K562 (cell line): ENCODE results near the gene BCAS3. TPM values are rescaled to one million over a fixed set of nuclear protein-coding genes. Genes with fewer than 3 reads are reported as not detected.

Experiments used
- ATAC-seq: fragments of 200-7000 bp; cut with Tn5 transposase; 3 replicates; pipeline ENCODE4 v1.9.1; 2020; ENCODE audit warnings: moderate library complexity
- BruUV-seq: library from RNA; stranded (reverse); fragments of 400-500 nt; replicated peaks from 2 replicates; lab custom pipeline; 2021; lab: Mats Ljungman, UMichigan
- CTCF ChIA-PET: fragments of 300-600 bp; formaldehyde crosslinking; extraction: SDS; loops from one replicate; lab custom pipeline; 2021; ENCODE audit warnings: low intra/inter-chr PET ratio; lab: Yijun Ruan, JAX
- POLR2A ChIA-PET: fragments of 300-600, 350-650 bp; sonication (Branson Sonifier 250); formaldehyde crosslinking; extraction: SDS; loops from one replicate; lab custom pipeline; 2021; ENCODE audit warnings: antibody characterized with exemption, inconsistent platforms; lab: Yijun Ruan, JAX
- DNase-seq, 4 experiments: peaks; one replicate each; pipeline versions ENCODE4 v3.0.0 to v3.0.0-alpha.2; 2011 to 2018; ENCODE audit warnings: low spot score in 3 of 4, mixed read lengths in 3 of 4; ENCODE audit errors: extremely low read depth in 1 of 4
- FAIRE-seq: peaks from 2 replicates; lab custom pipeline; 2011; peaks lifted over from hg19 to GRCh38; lab: Jason Lieb, UNC
- H2AFZ ChIP-seq: 2 replicates; pipeline ENCODE4 v1.6.0; 2011; ENCODE audit warnings: low read depth, low read length, control low read depth, inconsistent platforms
- H3K27ac ChIP-seq: fragments of 200-600 bp; 3 replicates; pipeline ENCODE4 v1.8.0; 2011; ENCODE audit warnings: low read depth, mild to moderate bottlenecking, control low read depth, inconsistent platforms, low read length, moderate library complexity, mixed read lengths; ENCODE audit errors: extremely low read depth
- H3K27me3 ChIP-seq, 2 experiments: fragments of 300-600 bp in 1 of 2; 2 replicates in 1 of 2; 3 replicates in 1 of 2; pipeline versions ENCODE4 v1.6.0 to v1.8.0; 2011; ENCODE audit warnings: inconsistent platforms in 2 of 2, low read length in 2 of 2, mild to moderate bottlenecking in 1 of 2, mixed read lengths in 1 of 2, moderate library complexity in 1 of 2; ENCODE audit not compliant: control insufficient read depth in 2 of 2, insufficient read depth in 2 of 2
- H3K36me3 ChIP-seq: fragments of 300-600 bp; 3 replicates; pipeline ENCODE4 v1.8.0; 2011; ENCODE audit warnings: mild to moderate bottlenecking, low read length, inconsistent platforms; ENCODE audit not compliant: control insufficient read depth, insufficient read depth
- H3K4me1 ChIP-seq, 2 experiments: fragments of 200-600 bp in 1 of 2; replicated peaks in 1 of 2; 2 replicates in 1 of 2; 3 replicates in 1 of 2; pipeline versions ENCODE4 v1.5.1 to v1.8.0; 2011; ENCODE audit warnings: inconsistent platforms in 2 of 2, low read length in 2 of 2, mild to moderate bottlenecking in 1 of 2, mixed read lengths in 1 of 2, moderate library complexity in 1 of 2; ENCODE audit not compliant: control insufficient read depth in 2 of 2, insufficient read depth in 2 of 2
- H3K4me2 ChIP-seq: 2 replicates; pipeline ENCODE4 v1.6.1; 2011; ENCODE audit warnings: low read length, control low read depth, inconsistent platforms, mixed read lengths; ENCODE audit not compliant: insufficient read depth
- H3K4me3 ChIP-seq: fragments of 200-600 bp; sonication (generic), shearing (Covaris generic); 2 replicates; pipeline ENCODE4 v1.5.1; 2016; ENCODE audit warnings: control low read depth, inconsistent platforms
- H3K79me2 ChIP-seq: fragments of 200-600 bp; 3 replicates; pipeline ENCODE4 v1.8.0; 2011; ENCODE audit warnings: low read length, inconsistent platforms; ENCODE audit not compliant: control insufficient read depth, insufficient read depth
- H3K9ac ChIP-seq, 2 experiments: 2 replicates each; pipeline versions ENCODE4 v1.6.0 to v1.6.1; 2011; ENCODE audit warnings: low read depth in 2 of 2, low read length in 2 of 2, control low read depth in 1 of 2, inconsistent platforms in 1 of 2, mild to moderate bottlenecking in 1 of 2, mixed read lengths in 1 of 2; ENCODE audit not compliant: insufficient read depth in 1 of 2
- H3K9me1 ChIP-seq: one replicate; pipeline ENCODE4 v1.6.0; 2011; ENCODE audit warnings: inconsistent platforms, mild to moderate bottlenecking, low read length, moderate library complexity; ENCODE audit not compliant: control insufficient read depth, insufficient read depth
- H3K9me3 ChIP-seq: replicated peaks from 2 replicates; pipeline ENCODE4 v1.5.1; 2011; ENCODE audit warnings: low read depth, low read length, inconsistent platforms; ENCODE audit not compliant: control insufficient read depth, insufficient read depth
- H4K20me1 ChIP-seq: replicated peaks from 2 replicates; pipeline ENCODE4 v1.6.1; 2011; ENCODE audit warnings: low read length, inconsistent platforms, mixed read lengths; ENCODE audit not compliant: control insufficient read depth, insufficient read depth
- BCLAF1 ChIP-seq, 2 experiments: fragments of 450-650 bp in 1 of 2; IDR thresholded peaks; 2 replicates each; pipeline ENCODE4 v1.6.1; 2011 to 2017; ENCODE audit warnings: low read depth in 2 of 2, antibody characterized with exemption in 1 of 2, borderline replicate concordance in 1 of 2, low read length in 1 of 2, mild to moderate bottlenecking in 1 of 2, mixed read lengths in 1 of 2; ENCODE audit not compliant: control insufficient read depth in 1 of 2
- CEBPB ChIP-seq: fragments of 450-650 bp; IDR thresholded peaks from 2 replicates; pipeline ENCODE4 v1.6.1; 2016; ENCODE audit warnings: missing genetic modification characterization, missing compliant biosample characterization
- CREM ChIP-seq: IDR thresholded peaks from 2 replicates; pipeline ENCODE4 v1.6.1; 2014; ENCODE audit warnings: antibody characterized with exemption, low read depth
- EHMT2 ChIP-seq: fragments of 450-650 bp; IDR thresholded peaks from 2 replicates; pipeline ENCODE4 v1.6.1; 2018; ENCODE audit warnings: antibody characterized with exemption
- MTA3 ChIP-seq: fragments of 450-650 bp; formaldehyde crosslinking; IDR thresholded peaks from 2 replicates; pipeline ENCODE4 v1.6.1; 2017; ENCODE audit warnings: mild to moderate bottlenecking, borderline replicate concordance
- MTF1 ChIP-seq: fragments of 250-450 bp; sonication (Bioruptor Pico); IDR thresholded peaks from 2 replicates; pipeline ENCODE4 v1.9.0; 2021; ENCODE audit warnings: moderate library complexity, mild to moderate bottlenecking, inconsistent platforms, borderline replicate concordance
- POLR2G ChIP-seq: fragments of 200-400 bp; formaldehyde crosslinking; IDR thresholded peaks from 2 replicates; pipeline ENCODE4 v1.6.1; 2017; ENCODE audit warnings: low read depth, mild to moderate bottlenecking, antibody characterized with exemption, low read length, moderate library complexity
- SMC3 ChIP-seq: conservative IDR thresholded peaks from 2 replicates; pipeline ENCODE4 v1.6.1; 2011; ENCODE audit warnings: low read depth, low read length, improper control_type of control experiment; ENCODE audit not compliant: insufficient read depth
- U2AF2 ChIP-seq: fragments of 200-400 bp; formaldehyde crosslinking; optimal IDR thresholded peaks from 2 replicates; pipeline ENCODE3; 2017; ENCODE audit warnings: low read depth, mild to moderate bottlenecking, low read length
- ZBED1 ChIP-seq: IDR thresholded peaks from 2 replicates; pipeline ENCODE4 v1.6.1; 2014
- ZNF785 ChIP-seq: fragments of 250-450 bp; sonication (Bioruptor Pico); IDR thresholded peaks from 2 replicates; pipeline ENCODE4 v1.4.0; 2020; ENCODE audit warnings: mild to moderate bottlenecking
- WGBS: fragments of 100-300 bp; shearing (Covaris generic); methylation state at CpG from one replicate; pipeline ENCODE4 v1.1.6; 2016; ENCODE audit warnings: low coverage, mixed read lengths; ENCODE audit not compliant: insufficient coverage; ENCODE audit errors: missing lambda C conversion rate; 5-methylcytosine and 5-hydroxymethylcytosine counted together
- in situ Hi-C: fragments of 300-500 bp; cut with MboI; formaldehyde crosslinking; loops from 4 replicates; pipeline ENCODE4 v1.15.0; 2018; ENCODE audit warnings: inconsistent platforms, mixed read lengths
- intact Hi-C: fragments of 100-400 bp; cut with micrococcal nuclease; formaldehyde crosslinking; loops from 2 replicates; pipeline ENCODE4 v1.14.2; 2022
- polyA plus RNA-seq, 8 experiments: library from polyadenylated mRNA; depleted of rRNA in 4 of 8; stranded (reverse) in 5 of 8; unstranded in 3 of 8; fragments of >200 nt; fragmentation: Nextera tagmentation in 2 of 8; fragmentation: Illumina TruSeq in 1 of 8; extraction: Ambion mirVana in 2 of 8; extraction: Trizol in 1 of 8; gene quantifications; 2 replicates each; pipeline versions ENCODE4 v1.2.1 to v1.2.3, GENCODE V29; 2011 to 2014; ENCODE audit warnings: inconsistent platforms in 1 of 8, missing spikeins in 1 of 8
- total RNA-seq, 7 experiments: library from RNA; depleted of rRNA in 6 of 7; stranded (reverse); fragments of >200 nt in 6 of 7; fragmentation: Illumina TruSeq in 2 of 7; extraction: Trizol in 2 of 7; gene quantifications; 2 replicates each; pipeline versions ENCODE4 v1.2.1 to v1.2.3, GENCODE V29; 2011 to 2021; ENCODE audit warnings: low replicate concordance in 1 of 7
- TF ChIP-seq, protein P1 (sequence below), 3 experiments: fragments of 200-800 bp in 1 of 3; fragments of 250-450 bp in 1 of 3; fragments of 450-650 bp in 1 of 3; sonication (Bioruptor Pico) in 1 of 3; sonication (Bioruptor generic) in 1 of 3; formaldehyde crosslinking in 1 of 3; IDR thresholded peaks; 2 replicates each; pipeline versions ENCODE4 v1.6.1 to v1.8.0; 2016 to 2022; ENCODE audit warnings: mild to moderate bottlenecking in 2 of 3, missing genetic modification characterization in 2 of 3, missing compliant biosample characterization in 1 of 3, moderate library complexity in 1 of 3

The BCAS3 gene
- total and polyA plus RNA-seq, 9 of the 15 experiments (the other 6 are each of a cell fraction or from before 2014, with no cell fraction given): 1.9 to 5.5 (median 3.5) TPM

DNA sequence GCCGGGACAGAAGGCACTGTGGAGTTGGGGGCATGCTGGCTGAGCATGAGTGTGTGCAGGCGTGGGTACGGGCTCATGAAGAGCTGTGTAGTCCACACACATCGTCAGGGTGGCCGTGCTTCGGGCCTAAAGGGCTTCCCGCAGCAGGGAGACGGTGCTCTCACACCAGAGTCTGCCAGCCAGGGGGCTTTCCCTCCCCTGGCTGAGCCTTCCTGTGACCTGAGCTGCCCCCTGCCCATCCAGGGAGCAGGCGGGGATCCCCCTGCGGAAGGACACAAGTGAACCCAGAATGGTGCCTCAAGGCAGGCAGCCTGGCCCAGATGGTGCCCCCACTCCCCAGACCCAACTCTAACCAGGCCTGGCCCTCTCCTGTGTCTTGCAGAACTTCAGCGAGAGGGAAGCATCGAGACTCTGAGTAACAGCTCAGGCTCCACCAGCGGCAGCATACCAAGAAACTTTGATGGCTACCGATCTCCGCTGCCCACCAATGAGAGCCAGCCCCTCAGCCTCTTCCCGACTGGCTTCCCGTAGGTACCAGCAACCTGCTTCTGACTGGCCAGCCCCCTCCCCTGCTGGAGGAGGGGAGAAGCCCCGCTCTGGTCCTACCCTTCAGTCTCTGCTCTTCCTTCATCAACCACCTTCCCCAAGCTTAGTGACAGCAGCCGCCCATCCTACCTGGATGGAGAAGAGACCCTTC lies 714.1 kb downstream of the BCAS3 start:
- intact Hi-C loops: loop anchor here (5.0 kb wide), 1 partner anchor 669 kb away; no protein-coding TSS in a partner anchor
- TF ChIP-seq ZBED1 (no peak), SMC3 (no peak), ZNF785 (CRISPR knock-in tag) (no peak), EHMT2 (no peak), POLR2G (0 out of 2 replicates have a peak, but pooled peaks have one; percentile 32), MTF1 (no peak), BCLAF1 (IDR thresholded peaks at IDR 0.05; ENCODE audit: borderline replicate concordance in 1 of 2, control insufficient read depth in 1 of 2, low read depth in 2 of 2, low read length in 1 of 2) (no peak), U2AF2 (no peak), MTA3 (no peak), CREM (no peak), CEBPB (tag) (no peak)
- TF ChIP-seq, protein P1, sequence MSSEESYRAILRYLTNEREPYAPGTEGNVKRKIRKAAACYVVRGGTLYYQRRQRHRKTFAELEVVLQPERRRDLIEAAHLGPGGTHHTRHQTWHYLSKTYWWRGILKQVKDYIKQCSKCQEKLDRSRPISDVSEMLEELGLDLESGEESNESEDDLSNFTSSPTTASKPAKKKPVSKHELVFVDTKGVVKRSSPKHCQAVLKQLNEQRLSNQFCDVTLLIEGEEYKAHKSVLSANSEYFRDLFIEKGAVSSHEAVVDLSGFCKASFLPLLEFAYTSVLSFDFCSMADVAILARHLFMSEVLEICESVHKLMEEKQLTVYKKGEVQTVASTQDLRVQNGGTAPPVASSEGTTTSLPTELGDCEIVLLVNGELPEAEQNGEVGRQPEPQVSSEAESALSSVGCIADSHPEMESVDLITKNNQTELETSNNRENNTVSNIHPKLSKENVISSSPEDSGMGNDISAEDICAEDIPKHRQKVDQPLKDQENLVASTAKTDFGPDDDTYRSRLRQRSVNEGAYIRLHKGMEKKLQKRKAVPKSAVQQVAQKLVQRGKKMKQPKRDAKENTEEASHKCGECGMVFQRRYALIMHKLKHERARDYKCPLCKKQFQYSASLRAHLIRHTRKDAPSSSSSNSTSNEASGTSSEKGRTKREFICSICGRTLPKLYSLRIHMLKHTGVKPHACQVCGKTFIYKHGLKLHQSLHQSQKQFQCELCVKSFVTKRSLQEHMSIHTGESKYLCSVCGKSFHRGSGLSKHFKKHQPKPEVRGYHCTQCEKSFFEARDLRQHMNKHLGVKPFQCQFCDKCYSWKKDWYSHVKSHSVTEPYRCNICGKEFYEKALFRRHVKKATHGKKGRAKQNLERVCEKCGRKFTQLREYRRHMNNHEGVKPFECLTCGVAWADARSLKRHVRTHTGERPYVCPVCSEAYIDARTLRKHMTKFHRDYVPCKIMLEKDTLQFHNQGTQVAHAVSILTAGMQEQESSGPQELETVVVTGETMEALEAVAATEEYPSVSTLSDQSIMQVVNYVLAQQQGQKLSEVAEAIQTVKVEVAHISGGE (CRISPR knock-in tag; IDR thresholded peaks at IDR 0.05): peak in 1 of 3 experiments; percentile 63; a peak in 2 of 6 replicates
- Histone ChIP-seq H3K9ac (0 out of 4 replicates have a peak overlapping the region, but pooled peaks of 1 of the 2 experiments have one; percentile 17), H3K79me2 (no peaks in the 10 kb centered on the region), H3K4me3 (no peak overlapping the region), H3K27me3 (peaks cover 0 to 43% of the 10 kb centered on the region in 2 experiments; a peak in 3 of 5 replicates), H2AFZ (no peak overlapping the region), H3K9me3 (no peaks in the 10 kb centered on the region), H3K4me1 (peaks cover 0 to 10% of the 10 kb centered on the region in 2 experiments; a peak in 2 of 5 replicates), H3K9me1 (no peaks in the 10 kb centered on the region), H3K4me2 (no peak overlapping the region), H3K36me3 (no peaks in the 10 kb centered on the region), H3K27ac (no peak overlapping the region), H4K20me1 (peaks cover 13% of the 10 kb centered on the region; the same call in 1 of the 2 replicates)
- in situ Hi-C loops: no loop called here
- BruUV-seq: no TSS peak
- POLR2A ChIA-PET: interaction anchor here (0.6 kb wide), 1 partner anchor 41 kb away, joined by 3 read pairs; no protein-coding TSS in a partner anchor
- no peak for ATAC-seq
- no peak for FAIRE-seq
- WGBS: 0% methylated on average over 19 of the region's 19 CpGs
- no peak for DNase-seq
- CTCF ChIA-PET: no interaction called here
